CD4-positive, alpha-beta T cell treated with Interleukin-21 for 1 hour (primary cell): Measurements from ENCODE around the gene GNE.
"Not testable (repeated sequence)": the region's sequence is repeated elsewhere in the genome, so short reads cannot be mapped to it uniquely, and the experiment has no call there.

Experiments used
- DNase-seq: peaks from one replicate; pipeline ENCODE4 v3.0.0-alpha.2; 2020

GNE gene

GRCh38 chr9:36263683-36264082 is 5.4 kb upstream of the GNE start:
- DNase-seq, result no peak

GRCh38 chr9:36258996-36259533 is 817 bp upstream of the GNE start:
- DNase-seq, result no peak

DNA sequence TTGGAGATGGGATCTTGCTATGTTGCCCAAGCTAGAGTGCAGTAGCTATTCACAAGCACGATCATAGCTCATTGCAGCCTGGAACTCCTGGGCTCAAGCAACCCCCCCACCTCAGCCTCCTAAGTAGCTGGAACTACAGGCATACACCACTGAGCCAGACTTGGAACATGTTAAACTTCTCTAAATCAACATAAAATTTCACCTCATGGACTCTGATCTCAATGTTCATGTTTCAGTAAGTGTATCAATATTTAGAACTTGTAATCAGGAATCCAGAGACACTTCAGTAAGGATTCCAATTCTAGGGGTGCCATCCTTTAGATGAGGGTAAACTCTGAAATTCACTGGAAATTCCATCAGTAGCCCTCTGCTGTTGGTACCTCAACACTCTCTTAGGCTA is 6.8 kb downstream of the GNE start:
- DNase-seq, result no peak

DNA sequence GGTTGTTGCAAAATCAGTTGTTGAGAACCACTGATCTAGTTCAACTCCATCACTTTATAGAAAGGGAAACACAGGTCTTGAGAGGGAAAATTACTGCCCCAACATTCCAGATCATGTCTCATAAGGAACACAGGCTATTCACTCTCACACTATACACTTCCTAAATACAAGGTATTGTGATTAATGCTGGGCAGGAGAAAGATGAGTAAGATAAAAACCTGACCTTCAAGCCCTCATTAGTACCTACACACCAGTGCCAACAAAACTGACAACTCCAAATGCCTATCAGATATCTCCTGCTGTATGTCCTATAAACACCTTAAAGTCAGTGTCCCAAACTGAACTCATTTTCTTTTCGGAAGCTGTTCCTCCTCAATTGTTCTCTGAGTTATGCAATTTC is 8.2 kb downstream of the GNE start:
- no peak for DNase-seq

- DNase-seq, result no peak
Observed at GRCh38 chr9:36249189-36249588, 9.1 kb downstream of the GNE start.

DNA sequence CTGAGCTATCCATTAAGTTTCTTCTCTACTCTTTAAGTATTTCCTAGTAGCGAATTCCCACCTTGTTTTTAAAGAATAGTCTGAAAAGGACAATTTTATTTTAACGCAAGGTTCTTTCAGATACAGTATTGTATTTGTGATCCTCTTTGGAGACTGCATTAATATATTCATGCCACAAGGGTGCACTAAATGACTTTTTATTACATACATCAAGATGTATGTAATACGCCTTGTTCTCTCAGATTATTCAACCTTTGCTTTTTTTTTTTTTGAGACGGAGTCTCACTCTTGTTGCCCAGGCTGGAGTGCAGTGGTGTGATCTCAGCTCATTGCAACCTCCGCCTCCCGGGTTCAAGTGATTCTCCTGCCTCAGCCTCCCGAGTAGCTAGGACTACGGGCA is 10.2 kb downstream of the GNE start:
- peak; percentile 61 for DNase-seq

DNA sequence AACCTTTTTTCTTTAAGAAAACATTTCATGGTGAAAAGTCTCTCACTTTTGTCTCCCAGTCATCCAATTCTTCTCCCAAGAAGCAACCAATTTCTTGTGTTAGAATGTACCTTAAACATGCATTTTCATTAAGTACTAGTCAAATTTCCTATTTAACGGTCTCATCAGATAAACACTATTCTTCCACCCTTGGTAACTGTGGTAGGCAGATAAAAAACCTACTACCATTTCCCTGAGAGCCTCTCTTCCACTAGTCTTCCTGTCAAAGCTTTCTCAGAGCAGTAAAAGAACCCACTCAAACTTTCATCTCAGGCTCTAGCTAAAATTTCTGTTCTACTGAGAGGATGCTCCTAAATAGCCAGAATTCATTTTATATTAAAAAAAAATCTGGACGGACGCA is 10.9 kb downstream of the GNE start:
- no peak for DNase-seq

GRCh38 chr9:36245906-36246305 is 12.3 kb downstream of the GNE start:
- DNase-seq, result no peak

GRCh38 chr9:36239675-36240074 is 18.6 kb downstream of the GNE start:
- DNase-seq, result not testable (repeated sequence)

DNA sequence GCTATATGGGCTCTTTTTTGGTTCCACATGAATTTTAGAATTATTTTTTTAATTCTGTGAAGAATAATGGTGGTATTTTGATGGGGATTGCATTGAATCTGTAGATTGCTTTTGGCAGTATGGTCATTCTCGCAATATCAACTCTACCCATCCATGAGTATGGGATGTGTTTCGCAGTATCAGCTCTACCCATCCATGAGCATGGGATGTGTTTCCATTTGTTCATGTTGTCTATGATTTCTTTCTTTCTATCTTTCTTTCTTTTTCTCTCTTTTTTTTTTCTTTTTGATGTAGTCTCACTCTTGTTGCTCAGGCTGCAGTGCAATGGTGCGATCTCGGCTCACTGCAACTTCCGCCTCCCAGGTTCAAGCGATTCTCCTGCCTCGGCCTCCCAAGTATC is 19.0 kb downstream of the GNE start:
- not testable (repeated sequence) for DNase-seq

- no peak for DNase-seq
Observed at GRCh38 chr9:36237230-36237629, 21.0 kb downstream of the GNE start.

DNA sequence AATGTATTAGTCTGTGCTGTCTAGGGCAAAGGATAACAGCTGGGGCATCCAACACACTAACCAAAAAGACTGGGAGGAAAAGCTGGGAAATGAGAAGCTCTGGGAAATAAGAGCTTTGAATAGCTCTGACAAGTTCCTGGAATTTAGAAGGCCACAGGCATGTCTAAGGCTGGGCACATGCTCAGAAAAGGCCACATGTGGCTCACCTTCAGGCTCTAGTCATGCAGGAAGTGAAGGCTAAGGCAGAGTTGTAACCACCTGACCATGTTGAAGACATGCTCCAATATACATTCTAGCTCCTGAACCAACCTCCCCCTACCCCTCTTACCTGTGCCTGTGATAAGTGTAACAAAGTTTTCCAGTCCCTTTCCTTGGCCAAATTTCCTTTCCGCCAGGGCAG is 35.8 kb downstream of the GNE start:
- no peak for DNase-seq

DNA sequence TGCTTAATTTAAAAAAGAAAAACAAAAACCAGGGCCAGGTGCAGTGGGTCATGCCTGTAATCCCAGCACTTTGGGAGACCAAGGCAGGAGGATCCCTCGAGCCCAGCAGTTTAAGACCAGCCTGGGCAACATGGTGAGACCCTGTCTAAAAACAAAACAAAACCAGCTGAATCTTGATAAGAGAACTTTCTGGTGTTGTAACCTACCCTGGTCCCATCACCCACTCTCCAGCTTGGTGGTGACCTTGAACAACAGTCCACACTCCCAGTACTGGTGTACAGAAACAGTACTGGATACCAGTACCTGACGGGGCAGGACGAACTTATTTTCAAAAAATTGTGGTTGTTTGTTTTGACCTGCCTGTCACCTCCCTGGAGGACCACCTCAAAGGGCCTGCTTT is 36.6 kb downstream of the GNE start:
- DNase-seq, result no peak

GRCh38 chr9:36218411-36218901 is 39.8 kb downstream of the GNE start:
- peak; percentile 3 for DNase-seq

GRCh38 chr9:36218011-36218410 is 40.2 kb downstream of the GNE start:
- no peak for DNase-seq

DNA sequence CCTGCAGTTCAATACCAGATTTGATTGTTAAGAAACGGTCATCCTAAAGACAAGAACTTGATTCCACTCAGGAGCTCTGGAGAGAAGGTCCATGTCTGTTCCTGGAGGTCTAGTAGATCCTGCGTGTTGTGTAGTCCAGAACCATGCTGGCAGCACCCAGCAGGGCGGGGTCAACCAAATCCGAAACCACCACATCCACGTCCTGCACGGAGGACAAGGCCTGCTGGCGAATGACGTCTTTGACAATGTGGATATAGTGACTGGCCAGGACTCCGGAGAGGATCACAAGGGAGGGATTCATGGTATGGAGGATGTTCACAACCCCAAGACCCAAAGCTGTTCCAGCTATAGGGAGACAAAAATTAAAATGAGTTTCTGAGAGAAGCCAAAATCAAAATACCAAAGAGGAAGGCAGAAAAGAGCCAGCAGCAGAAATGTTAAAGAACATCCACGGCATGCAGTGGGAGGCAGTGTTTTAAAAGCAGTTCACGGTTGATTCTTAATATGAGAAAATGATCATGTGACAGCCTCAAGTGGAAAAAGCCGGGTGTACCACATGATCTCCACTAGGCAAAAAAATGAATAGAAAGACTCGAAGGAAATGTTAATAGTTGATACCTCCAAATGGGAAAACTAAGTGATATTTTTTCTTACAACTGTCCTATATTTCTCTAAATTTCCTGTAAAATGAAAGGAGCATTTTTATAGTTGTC is 40.8 kb downstream of the GNE start:
- DNase-seq, result no peak

DNA sequence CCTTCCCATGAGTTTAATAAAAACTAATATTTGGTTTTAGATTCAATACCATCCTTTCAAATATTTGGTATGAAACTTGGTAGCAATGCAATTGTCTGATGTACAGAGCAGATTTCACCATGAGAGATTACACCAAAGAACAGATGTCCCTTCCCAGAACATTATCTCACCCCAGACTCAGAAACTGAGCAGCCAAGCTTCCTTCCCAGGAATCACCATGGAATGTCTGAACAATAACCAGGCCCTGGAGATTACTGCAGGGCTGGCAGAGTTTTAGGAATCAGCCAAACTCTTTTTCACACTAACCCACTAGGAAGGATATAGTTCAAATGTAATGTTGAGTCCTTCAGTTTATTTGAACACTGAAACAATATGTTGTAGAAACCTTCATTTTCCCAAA is 43.7 kb downstream of the GNE start:
- DNase-seq, result no peak

DNA sequence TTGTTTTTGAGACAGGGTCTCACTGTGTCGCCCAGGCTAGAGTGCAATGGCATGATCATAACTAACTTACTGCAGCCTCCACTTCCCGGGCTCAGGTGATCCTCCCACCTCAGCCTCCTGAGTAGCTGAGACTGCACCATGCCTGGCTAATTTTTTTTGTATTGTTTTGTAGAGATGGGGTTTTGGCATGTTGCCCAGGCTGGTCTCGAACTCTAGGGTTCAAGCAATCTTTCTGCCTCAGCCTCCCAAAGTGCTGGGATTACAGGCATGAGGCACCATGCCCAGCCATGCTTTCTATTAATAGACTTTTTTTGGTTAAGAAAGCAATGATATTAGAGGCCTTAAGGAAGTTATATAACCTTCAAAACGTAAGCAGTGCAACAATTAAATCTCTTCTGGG is 44.3 kb downstream of the GNE start:
- DNase-seq, result no peak

- DNase-seq, result no peak
Observed at GRCh38 chr9:36213387-36213786, 44.9 kb downstream of the GNE start.

GRCh38 chr9:36211510-36211909 is 46.7 kb downstream of the GNE start:
- DNase-seq, result no peak

GRCh38 chr9:36210722-36211121 is 47.5 kb downstream of the GNE start:
- no peak for DNase-seq

GRCh38 chr9:36208521-36209253 is 49.6 kb downstream of the GNE start:
- no peak for DNase-seq

GRCh38 chr9:36207546-36208012 is 50.7 kb downstream of the GNE start:
- no peak for DNase-seq

- no peak for DNase-seq
Observed at GRCh38 chr9:36207016-36207415, 51.2 kb downstream of the GNE start.
